ENCODE measurements around the gene MLLT3.

MLLT3 gene

DNA sequence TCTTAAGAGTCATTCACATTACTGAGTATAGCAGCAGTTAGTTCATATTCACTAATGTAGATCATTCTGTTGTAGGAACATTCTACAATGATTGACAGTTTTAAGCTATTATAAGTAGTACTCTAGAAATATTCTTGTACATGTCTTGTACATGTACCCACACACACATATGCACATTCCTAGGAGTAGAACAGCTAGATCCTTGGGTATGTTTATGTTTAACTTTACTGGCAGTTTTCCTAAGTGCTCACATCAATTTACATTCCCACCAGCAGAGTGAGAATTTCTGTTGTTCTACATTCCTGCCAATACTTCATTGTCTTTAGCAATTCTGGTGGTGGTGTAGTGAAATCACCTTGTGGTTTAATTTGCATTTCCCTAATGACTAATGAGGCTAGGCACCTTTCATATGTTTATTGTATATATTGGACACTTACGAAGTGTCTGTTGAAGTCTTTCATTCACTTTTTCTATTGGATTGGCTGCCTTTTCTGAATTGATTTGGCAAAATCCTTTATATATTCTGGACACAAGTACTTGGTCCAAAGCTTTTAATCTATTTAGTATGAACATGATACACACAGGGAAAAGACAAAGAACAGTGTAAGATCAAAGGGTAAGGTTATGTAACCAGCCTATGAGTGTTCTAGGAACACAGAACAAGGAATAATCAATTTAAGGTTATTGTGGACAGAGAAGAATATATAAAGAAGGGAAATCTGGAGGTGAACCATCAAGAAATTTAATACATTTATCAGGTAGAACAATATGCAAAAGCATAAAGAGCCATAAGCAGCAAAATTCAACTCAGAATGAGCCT is 95.6 kb downstream of the MLLT3 start:
- H3K4me3 ChIP-seq (ENCODE audit: low read depth, low read length) = no peak overlapping the region
- TF ChIP-seq, protein P1, sequence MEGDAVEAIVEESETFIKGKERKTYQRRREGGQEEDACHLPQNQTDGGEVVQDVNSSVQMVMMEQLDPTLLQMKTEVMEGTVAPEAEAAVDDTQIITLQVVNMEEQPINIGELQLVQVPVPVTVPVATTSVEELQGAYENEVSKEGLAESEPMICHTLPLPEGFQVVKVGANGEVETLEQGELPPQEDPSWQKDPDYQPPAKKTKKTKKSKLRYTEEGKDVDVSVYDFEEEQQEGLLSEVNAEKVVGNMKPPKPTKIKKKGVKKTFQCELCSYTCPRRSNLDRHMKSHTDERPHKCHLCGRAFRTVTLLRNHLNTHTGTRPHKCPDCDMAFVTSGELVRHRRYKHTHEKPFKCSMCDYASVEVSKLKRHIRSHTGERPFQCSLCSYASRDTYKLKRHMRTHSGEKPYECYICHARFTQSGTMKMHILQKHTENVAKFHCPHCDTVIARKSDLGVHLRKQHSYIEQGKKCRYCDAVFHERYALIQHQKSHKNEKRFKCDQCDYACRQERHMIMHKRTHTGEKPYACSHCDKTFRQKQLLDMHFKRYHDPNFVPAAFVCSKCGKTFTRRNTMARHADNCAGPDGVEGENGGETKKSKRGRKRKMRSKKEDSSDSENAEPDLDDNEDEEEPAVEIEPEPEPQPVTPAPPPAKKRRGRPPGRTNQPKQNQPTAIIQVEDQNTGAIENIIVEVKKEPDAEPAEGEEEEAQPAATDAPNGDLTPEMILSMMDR (IDR thresholded peaks at IDR 0.05; ENCODE audit: borderline replicate concordance, insufficient read depth, low read depth, low read length) = no peak

GRCh38 chr9:20524776-20525175 is 97.5 kb downstream of the MLLT3 start:
- no peak overlapping the region for H3K4me3 ChIP-seq (ENCODE audit: low read depth, low read length)
- TF ChIP-seq, protein P1 (IDR thresholded peaks at IDR 0.05; ENCODE audit: borderline replicate concordance, insufficient read depth, low read depth, low read length) = peak; percentile 43; the same call in 1 of the 2 replicates

DNA sequence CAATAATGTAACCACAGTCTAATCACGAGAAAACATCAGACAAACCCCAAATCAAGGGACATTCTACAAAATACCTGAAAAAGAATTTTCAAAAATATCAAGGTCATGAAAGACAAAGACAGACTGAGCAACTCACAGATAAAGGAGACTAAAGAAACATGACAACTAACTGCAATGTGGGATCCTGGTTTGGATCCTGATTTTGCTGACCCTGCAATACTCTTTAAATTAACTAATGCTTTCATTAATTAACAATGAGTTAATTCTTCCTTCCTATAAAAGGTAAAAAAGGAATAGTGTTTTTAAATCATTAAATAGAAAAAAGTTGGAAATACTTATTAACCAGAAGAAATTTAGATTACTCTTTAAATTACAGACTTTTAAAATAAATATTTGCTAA is 103.6 kb downstream of the MLLT3 start:
- no peak overlapping the region for H3K4me3 ChIP-seq (ENCODE audit: low read depth, low read length)
- TF ChIP-seq, protein P1 (IDR thresholded peaks at IDR 0.05; ENCODE audit: borderline replicate concordance, insufficient read depth, low read depth, low read length) = no peak

DNA sequence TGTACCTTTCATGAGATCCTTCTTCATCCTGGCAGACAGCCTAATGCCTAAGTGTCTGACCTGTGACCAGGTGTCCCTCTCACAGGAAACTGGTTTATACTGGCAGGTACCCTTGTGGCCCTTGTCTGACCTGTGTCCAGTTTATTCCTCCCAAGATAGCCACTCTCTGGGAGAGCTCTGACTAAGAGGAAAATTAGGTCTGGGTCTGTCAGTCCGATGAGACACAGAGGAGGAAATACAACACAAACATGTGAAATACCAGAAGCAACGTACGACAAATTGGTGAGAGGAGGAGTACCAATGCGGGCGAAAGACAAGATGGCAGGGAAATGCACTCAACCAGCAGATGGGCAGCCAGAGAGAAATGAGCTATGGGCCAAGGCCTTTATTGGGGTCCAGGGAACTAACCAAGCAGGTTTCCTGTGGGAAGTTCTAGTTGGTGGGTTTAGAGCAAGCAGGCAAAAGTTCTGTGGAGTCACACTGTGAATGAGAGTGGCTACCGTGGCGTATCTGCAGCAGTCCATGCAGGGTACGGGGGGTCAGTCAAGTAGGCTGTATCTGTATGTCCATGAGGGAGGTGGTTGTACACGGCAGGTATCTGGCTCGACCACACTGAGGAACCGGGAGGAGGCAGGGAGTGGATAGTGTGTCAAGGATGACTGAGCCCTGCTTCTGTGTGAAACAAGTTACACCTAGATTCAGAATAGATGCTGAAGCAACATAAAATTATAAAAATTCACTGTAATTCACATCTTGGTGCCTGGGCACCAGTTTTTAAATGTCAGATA is 109.0 kb downstream of the MLLT3 start:
- TF ChIP-seq, protein P1 (IDR thresholded peaks at IDR 0.05; ENCODE audit: borderline replicate concordance, insufficient read depth, low read depth, low read length) = no peak
- H3K4me3 ChIP-seq (ENCODE audit: low read depth, low read length) = no peak overlapping the region

DNA sequence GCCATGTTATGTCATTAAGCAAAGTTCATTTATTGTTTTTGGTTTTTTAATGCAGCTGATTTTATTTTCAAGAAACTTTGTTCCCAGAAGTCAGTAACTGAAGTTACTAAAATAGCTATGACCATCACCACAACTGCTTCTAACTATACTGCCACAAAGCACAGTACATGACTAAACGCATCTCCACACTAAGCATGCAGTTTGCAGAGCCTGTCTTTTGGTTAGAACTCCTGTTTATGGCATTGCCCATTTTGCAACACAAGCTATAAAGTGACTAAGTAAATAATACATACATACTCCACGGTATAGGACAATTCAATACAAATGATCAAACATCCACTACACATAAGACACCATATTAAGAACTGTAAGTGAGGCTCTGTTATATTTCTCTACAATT is 109.7 kb downstream of the MLLT3 start:
- TF ChIP-seq, protein P1 (IDR thresholded peaks at IDR 0.05; ENCODE audit: borderline replicate concordance, insufficient read depth, low read depth, low read length) = no peak

GRCh38 chr9:20512106-20512505 is 110.2 kb downstream of the MLLT3 start:
- H3K4me3 ChIP-seq (ENCODE audit: low read depth, low read length) = no peak overlapping the region
- TF ChIP-seq, protein P1 (IDR thresholded peaks at IDR 0.05; ENCODE audit: borderline replicate concordance, insufficient read depth, low read depth, low read length) = no peak

More for the DNA sequence above, 109.7 kb downstream of the MLLT3 start:
- H3K4me3 ChIP-seq (ENCODE audit: low read depth, low read length) = no peak overlapping the region
